Vagina (tissue), 2 donors: ENCODE measurements around the gene GRPEL2.

Source experiments
- POLR2AphosphoS5 ChIP-seq, 2 donors: sonication (generic); formaldehyde crosslinking; IDR thresholded peaks; one replicate each; pipeline ENCODE4 v1.9.0; 2017; ENCODE audit warnings: antibody characterized with exemption in 2 of 2, mild to moderate bottlenecking in 2 of 2, low read depth in 1 of 2; ENCODE audit not compliant: insufficient read depth in 1 of 2
- TF ChIP-seq, protein P1 (sequence below), 3 experiments: fragments of 450-650 bp in 2 of 3; fragments of 200-600 bp in 1 of 3; sonication (generic) in 1 of 3; IDR thresholded peaks; one replicate each; pipeline ENCODE4 v1.5.1; 2017 to 2019; ENCODE audit warnings: antibody characterized with exemption in 3 of 3, mild to moderate bottlenecking in 2 of 3, moderate library complexity in 2 of 3

DNA sequence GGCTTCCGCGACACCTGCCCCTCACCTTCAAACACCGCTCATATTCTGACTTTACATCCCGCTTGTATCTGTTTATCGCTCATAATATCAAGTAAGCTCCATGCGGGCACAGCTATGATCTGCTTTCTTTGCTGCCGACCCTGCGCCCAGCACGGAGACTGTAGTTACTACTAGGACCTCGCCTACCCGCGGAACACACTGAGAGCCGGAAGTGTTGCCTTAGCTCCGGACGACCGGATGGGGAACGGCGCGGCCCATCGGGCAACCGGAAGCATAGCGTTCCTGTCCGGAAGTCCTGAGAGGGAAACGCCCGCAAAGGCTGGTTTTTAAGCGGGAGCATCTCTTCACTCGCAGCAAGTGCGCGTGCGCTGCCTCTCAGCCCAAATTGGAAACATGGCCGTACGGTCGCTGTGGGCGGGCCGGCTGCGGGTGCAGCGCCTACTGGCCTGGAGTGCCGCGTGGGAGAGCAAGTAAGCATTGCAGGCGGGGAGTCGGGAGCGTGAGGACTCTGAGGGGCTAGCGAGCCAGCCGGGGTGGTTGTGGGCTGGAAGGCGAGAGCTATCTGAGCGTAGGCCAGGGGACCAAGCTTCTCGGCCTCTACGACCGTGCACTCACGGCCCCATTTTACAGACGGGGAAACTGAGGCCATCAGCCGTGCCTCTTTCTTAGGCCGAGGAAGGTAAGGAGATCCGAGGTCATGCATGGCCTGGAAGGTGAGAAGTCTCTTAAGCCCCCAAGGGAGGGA, at the start of gene GRPEL2:
- TF ChIP-seq, protein P1, sequence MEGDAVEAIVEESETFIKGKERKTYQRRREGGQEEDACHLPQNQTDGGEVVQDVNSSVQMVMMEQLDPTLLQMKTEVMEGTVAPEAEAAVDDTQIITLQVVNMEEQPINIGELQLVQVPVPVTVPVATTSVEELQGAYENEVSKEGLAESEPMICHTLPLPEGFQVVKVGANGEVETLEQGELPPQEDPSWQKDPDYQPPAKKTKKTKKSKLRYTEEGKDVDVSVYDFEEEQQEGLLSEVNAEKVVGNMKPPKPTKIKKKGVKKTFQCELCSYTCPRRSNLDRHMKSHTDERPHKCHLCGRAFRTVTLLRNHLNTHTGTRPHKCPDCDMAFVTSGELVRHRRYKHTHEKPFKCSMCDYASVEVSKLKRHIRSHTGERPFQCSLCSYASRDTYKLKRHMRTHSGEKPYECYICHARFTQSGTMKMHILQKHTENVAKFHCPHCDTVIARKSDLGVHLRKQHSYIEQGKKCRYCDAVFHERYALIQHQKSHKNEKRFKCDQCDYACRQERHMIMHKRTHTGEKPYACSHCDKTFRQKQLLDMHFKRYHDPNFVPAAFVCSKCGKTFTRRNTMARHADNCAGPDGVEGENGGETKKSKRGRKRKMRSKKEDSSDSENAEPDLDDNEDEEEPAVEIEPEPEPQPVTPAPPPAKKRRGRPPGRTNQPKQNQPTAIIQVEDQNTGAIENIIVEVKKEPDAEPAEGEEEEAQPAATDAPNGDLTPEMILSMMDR (IDR thresholded peaks at IDR 0.05) = no peak
- peak; percentile 91 to 98 for TF ChIP-seq POLR2AphosphoS5 (IDR thresholded peaks at IDR 0.05; ENCODE audit: insufficient read depth in 1 of 2, low read depth in 1 of 2)
